ENCODE results near the gene IGLL1.
"Not testable (repeated sequence)": the region's sequence is repeated elsewhere in the genome, so short reads cannot be mapped to it uniquely, and the experiment has no call there.

- TF ChIP-seq HNF4A (conservative IDR thresholded peaks at IDR 0.05); CTCF (IDR thresholded peaks at IDR 0.05; ENCODE audit: low read depth, low read length, missing input control); TAF1 (conservative IDR thresholded peaks at IDR 0.05); RXRA (IDR thresholded peaks at IDR 0.05); JUND (IDR thresholded peaks at IDR 0.05); EGR1 (IDR thresholded peaks at IDR 0.05; ENCODE audit: low read depth in 2 of 2): not testable (repeated sequence)
Observed at GRCh38 chr22:23542391-23542790, 37.7 kb downstream of the IGLL1 start.

Measured in liver (tissue), 3 donors.